Astrocyte of the cerebellum (primary cell): Measurements from ENCODE around the gene FAM210A.

Experiments used
- DNase-seq: peaks from one replicate; pipeline ENCODE4 v3.0.0-alpha.2; 2011; ENCODE audit warnings: low read depth
- H3K4me3 ChIP-seq: 2 replicates; pipeline ENCODE4 v1.5.1; 2011; ENCODE audit warnings: mild to moderate bottlenecking, low read depth, low read length, moderate library complexity
- in situ Hi-C: cut with HindIII; loops from 2 replicates; pipeline ENCODE4 v1.10.0; 2017; ENCODE audit warnings: low sequenced_read_pairs
- TF ChIP-seq, protein P1 (sequence below): IDR thresholded peaks from 2 replicates; pipeline ENCODE4 v1.5.1; 2012; ENCODE audit warnings: low read length, low read depth, moderate library complexity, mild to moderate bottlenecking; ENCODE audit errors: missing control alignments

The FAM210A gene

GRCh38 chr18:13624563-13625237 lies 101.7 kb downstream of the FAM210A start:
- DNase-seq, result no peak
- TF ChIP-seq, protein P1, sequence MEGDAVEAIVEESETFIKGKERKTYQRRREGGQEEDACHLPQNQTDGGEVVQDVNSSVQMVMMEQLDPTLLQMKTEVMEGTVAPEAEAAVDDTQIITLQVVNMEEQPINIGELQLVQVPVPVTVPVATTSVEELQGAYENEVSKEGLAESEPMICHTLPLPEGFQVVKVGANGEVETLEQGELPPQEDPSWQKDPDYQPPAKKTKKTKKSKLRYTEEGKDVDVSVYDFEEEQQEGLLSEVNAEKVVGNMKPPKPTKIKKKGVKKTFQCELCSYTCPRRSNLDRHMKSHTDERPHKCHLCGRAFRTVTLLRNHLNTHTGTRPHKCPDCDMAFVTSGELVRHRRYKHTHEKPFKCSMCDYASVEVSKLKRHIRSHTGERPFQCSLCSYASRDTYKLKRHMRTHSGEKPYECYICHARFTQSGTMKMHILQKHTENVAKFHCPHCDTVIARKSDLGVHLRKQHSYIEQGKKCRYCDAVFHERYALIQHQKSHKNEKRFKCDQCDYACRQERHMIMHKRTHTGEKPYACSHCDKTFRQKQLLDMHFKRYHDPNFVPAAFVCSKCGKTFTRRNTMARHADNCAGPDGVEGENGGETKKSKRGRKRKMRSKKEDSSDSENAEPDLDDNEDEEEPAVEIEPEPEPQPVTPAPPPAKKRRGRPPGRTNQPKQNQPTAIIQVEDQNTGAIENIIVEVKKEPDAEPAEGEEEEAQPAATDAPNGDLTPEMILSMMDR, result no peak
- H3K4me3 ChIP-seq, result no peak overlapping the region
- in situ Hi-C loops, result no loop called here

DNA sequence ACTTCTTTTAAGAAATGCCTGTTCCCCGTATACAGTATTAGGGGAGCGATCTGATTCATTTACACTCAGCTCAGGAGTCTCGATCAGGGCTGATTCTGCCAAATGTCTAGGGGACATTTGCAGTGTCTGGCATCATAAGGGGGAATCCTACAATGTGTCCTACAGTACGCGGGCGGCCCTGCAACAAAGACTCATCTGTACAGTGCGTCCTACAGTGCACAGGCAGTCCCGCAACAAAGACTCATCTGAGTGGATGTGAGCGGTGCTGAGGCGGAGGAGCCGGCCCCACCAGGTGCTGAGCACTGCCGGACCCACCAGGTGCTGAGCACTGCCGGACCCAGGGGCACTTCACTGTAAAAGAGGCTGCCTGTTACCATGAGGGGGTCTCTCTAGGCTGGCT lies 102.5 kb downstream of the FAM210A start:
- in situ Hi-C loops, result no loop called here
- DNase-seq, result no peak
- TF ChIP-seq, protein P1, result no peak

GRCh38 chr18:13623348-13623747 lies 103.0 kb downstream of the FAM210A start:
- DNase-seq, result no peak
- in situ Hi-C loops, result no loop called here

More for the DNA sequence above, 102.5 kb downstream of the FAM210A start:
- H3K4me3 ChIP-seq, result no peak overlapping the region

GRCh38 chr18:13622751-13623150 lies 103.6 kb downstream of the FAM210A start:
- TF ChIP-seq, protein P1, result no peak
- no peak overlapping the region for H3K4me3 ChIP-seq
- in situ Hi-C loops, result no loop called here
- DNase-seq, result no peak

More at GRCh38 chr18:13623348-13623747, 103.0 kb downstream of the FAM210A start:
- TF ChIP-seq, protein P1, result no peak
- no peak overlapping the region for H3K4me3 ChIP-seq

- H3K4me3 ChIP-seq, result no peak overlapping the region
- in situ Hi-C loops, result no loop called here
- no peak for DNase-seq
- TF ChIP-seq, protein P1, result no peak
Observed at GRCh38 chr18:13621886-13622619, 104.3 kb downstream of the FAM210A start.

DNA sequence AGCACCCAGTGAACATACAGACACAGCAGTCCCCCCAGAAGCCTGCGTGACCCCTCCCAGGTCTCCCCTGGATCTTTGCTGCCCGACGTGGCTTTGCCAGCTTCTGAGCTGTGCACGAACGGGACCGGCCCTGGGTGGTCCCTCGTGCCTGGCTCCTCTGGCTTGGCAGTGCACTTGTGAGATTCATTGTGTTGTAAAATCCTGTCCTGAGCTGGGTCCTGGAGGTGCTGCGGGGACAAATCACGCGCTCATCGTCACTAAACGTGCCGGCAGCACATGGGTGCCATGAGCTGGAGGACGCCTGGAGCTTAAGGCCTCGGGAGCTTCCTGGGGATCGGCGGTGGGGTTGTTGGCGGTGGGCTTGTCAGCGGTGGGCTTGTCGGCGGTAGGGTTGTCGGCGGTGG lies 104.9 kb downstream of the FAM210A start:
- no peak for DNase-seq
- no peak overlapping the region for H3K4me3 ChIP-seq
- TF ChIP-seq, protein P1, result no peak
- in situ Hi-C loops, result no loop called here
